Ammon's horn (tissue), 1 donor: ENCODE data around the gene DNAJC7.

Experiments
- DNase-seq: peaks from one replicate; pipeline ENCODE4 v3.0.0-alpha.2; 2016; ENCODE audit warnings: low spot score

Gene DNAJC7, protein sequence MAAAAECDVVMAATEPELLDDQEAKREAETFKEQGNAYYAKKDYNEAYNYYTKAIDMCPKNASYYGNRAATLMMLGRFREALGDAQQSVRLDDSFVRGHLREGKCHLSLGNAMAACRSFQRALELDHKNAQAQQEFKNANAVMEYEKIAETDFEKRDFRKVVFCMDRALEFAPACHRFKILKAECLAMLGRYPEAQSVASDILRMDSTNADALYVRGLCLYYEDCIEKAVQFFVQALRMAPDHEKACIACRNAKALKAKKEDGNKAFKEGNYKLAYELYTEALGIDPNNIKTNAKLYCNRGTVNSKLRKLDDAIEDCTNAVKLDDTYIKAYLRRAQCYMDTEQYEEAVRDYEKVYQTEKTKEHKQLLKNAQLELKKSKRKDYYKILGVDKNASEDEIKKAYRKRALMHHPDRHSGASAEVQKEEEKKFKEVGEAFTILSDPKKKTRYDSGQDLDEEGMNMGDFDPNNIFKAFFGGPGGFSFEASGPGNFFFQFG

GRCh38 chr17:42016941-42017865 is at the start of gene DNAJC7:
TSS of gene DNAJC7 (minus strand) at chr17:42017439. CDS start at chr17:42017416, 23 bp downstream.
- peak; percentile 95 for DNase-seq

DNA sequence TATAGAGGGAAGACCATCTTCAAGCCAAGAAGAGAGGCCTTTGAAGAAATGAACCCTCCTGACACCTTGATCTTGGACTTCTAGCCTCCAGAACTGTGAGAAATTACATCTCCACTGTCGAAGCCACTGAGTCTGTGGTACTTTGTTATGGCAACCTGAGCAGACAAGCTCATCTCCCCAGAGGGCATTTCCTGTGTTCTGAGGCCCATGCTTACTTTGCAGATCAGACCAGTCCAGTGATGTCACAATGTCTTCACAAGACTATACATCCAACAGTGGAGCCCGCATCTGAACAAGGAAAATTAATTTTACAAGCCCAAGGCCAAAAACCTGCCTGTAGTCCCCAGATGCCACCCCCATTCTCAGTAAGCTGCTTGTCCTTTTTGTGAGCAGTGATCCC is 48.0 kb upstream of the DNAJC7 start:
- DNase-seq = no peak

- no peak for DNase-seq
Observed at GRCh38 chr17:42062681-42063080, 45.4 kb upstream of the DNAJC7 start.

DNA sequence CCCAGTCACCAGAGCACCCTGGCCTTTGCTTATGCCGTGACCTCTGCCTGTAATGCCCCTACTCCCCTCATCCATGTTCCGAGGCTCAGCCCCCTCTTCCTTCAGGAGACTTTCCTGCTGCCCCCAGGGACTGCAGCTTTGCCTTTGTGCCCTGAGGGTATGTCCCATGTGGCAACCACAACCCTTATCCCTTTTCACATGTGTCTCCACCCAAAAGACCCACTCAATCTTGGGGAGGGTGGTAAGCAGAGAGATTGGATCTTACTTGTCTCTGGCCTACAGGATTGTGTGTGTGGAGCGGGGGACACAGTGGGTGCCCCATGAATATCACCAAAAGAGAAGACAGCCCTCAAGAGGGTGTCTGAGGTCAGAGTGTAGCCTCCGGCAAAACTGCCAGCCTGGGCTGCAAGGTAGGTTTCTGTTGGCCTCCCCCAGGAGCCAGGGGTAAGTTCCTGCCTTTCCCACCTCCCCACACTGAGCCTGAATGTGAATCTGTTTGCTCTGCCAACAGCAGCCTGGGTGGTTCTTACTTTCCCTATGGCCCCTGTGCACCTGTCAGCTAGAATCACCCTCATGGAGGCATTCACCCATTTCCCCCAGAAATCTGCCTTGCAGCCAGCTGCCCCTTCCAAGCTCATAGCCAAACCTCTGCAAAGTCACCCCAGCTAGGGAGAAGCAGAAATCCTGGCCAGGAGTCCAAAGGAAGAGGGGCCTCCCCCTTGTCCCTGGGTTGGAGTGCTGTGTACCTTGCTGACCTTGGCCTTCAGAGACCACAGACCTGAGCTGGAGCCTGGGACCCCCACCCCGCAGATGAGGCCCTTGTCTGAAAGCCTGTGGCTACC is 44.6 kb upstream of the DNAJC7 start:
- no peak for DNase-seq

DNA sequence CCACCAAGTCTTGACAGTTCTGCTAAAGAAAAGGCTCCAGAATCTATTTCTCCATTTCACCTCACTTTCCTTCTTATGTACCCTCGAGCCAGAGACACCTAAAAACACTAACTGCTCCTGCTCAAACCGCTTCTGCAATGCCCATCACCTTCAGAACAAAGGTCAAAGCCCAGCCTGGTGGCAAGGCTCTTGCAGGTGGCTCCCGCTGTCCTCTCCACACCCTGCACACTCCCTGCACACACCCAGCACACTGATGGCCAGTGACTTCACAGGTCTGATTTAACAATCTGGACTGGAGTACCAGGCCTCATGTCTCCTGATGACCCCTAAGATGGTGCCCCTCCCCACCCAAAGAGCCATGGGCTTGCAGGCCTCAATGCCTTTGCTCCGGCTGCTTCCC is 43.0 kb upstream of the DNAJC7 start:
- DNase-seq = no peak

DNA sequence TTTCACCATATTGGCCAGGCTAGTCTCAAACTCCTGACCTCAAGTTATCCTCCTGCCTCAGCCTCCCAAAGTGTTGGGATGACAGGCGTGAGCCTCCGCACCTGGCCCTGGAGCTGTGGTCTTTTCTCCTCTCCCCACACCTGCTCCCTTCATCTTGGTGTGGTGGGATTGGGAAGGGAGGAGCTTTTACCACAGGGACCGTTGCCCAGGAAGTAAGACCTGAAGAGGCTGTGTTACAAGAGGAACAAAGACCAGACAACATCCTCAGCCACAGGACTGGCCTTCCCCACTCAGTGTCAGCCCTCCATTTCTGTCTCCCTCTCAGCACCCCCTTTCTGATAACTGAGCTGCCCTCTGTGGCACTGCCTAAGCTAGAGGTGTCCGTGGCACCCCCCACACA is 42.6 kb upstream of the DNAJC7 start:
- DNase-seq = no peak

- no peak for DNase-seq
Observed at GRCh38 chr17:42058063-42058462, 40.8 kb upstream of the DNAJC7 start.

- DNase-seq = no peak
Observed at GRCh38 chr17:42056635-42057034, 39.4 kb upstream of the DNAJC7 start.

- no peak for DNase-seq
Observed at GRCh38 chr17:42055496-42055895, 38.3 kb upstream of the DNAJC7 start.

GRCh38 chr17:42055027-42055426 is 37.8 kb upstream of the DNAJC7 start:
- DNase-seq = no peak

GRCh38 chr17:42053731-42054500 is 36.7 kb upstream of the DNAJC7 start:
- DNase-seq = no peak

DNA sequence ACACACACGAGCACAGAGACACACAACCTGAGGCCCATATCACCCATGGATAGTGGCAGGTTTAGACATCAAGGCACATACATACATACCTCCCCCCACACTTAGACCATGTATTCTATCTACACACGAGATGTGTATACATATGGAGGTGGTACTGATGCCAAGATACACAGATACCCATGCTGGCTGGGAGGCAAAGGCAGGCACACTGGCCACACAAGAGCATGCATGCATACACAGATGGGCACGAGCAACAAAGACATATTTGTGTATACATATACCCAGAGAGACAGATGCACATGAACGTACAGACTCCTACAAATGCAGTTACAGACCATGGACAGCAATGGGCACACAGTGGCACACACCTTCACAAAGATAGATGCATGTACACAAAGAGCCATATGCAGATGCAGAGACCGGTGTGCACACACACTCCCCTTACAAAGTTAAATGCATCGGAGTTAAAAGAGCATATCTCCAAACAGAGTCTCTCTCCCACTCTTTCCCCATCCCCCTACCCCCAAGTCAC is 35.2 kb upstream of the DNAJC7 start:
- no peak for DNase-seq

- DNase-seq = no peak
Observed at GRCh38 chr17:42051645-42052044, 34.4 kb upstream of the DNAJC7 start.

- no peak for DNase-seq
Observed at GRCh38 chr17:42051013-42051400, 33.8 kb upstream of the DNAJC7 start.

GRCh38 chr17:42050393-42051012 is 33.3 kb upstream of the DNAJC7 start, which contains the start of gene C17orf113:
TSS of gene C17orf113 (minus strand) at chr17:42050601. CDS start at chr17:42043376, 7,225 bp downstream.
- DNase-seq = peak; percentile 57

GRCh38 chr17:42049834-42050392 is 32.7 kb upstream of the DNAJC7 start:
- no peak for DNase-seq

- no peak for DNase-seq
Observed at GRCh38 chr17:42047343-42047742, 30.1 kb upstream of the DNAJC7 start.

DNA sequence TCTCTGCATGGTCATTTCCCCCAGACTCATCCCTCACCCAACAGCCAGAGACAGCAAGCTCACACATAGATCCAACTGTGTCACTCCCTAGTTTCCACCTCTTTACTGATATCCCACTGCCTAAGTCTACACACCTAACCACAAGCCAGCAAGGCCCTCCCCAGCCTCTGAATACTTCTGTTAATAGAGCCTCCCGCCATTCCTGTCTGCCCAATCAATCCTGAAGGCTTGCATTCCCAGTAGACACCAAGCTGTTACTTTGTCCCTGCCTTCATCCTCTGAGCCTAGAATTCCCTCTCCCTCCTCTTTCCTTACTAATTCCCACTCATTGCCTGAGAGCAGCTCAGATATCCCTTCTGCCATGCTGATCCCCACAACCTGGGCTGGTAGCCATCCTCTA is 28.5 kb upstream of the DNAJC7 start:
- no peak for DNase-seq

- no peak for DNase-seq
Observed at GRCh38 chr17:42042598-42043319, 25.5 kb upstream of the DNAJC7 start.
